Measurements from ENCODE around the gene DMRT1. TPM values are rescaled to one million over a fixed set of nuclear protein-coding genes. Genes with fewer than 3 reads are reported as not detected.

Gene DMRT1
- total RNA-seq, 2 donors from 2014 or later: not detected

DNA sequence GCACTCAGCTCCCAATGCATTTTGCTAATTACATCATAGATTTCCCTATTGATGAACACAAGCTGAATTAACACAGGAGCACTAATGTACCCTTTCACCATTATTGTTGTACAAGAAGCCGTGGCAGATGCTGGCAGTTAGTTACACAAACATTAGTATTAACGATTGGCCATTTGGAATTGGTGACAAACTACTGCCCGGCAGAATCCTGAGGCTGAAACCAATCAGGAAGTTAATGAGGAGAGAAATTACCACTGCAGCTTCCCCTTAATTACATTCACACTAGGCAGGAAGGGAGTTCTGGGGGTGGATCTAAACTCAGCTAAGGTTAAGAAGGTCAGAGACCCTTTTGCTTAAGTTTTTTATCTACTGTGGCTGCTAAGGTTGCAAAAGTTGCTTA, 125.4 kb downstream of the DMRT1 start:
- no peak for DNase-seq (ENCODE audit: low spot score)
- intact Hi-C loops (cut with DNase I): no loop called here

DNA sequence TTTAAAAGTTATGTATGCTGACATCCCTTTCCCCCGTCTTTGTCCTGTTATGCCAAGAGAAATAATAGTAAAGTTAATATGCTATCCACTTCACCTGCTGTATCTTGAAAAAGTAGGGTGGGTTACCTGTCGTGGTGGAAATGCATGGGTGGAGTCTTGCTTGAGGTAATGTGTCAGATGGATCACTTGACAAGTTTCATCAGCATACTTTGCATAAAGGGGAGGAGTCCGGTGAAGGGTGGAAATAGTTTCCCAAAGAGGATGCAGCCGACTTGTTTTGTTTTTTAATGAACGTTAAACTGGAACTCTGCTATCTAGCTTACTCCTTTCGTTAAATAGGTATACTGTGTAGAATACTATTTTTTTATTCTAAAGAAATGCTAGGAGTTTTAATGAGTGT, 125.9 kb downstream of the DMRT1 start:
- intact Hi-C loops (cut with DNase I): no loop called here
- DNase-seq (ENCODE audit: low spot score): no peak

DNA sequence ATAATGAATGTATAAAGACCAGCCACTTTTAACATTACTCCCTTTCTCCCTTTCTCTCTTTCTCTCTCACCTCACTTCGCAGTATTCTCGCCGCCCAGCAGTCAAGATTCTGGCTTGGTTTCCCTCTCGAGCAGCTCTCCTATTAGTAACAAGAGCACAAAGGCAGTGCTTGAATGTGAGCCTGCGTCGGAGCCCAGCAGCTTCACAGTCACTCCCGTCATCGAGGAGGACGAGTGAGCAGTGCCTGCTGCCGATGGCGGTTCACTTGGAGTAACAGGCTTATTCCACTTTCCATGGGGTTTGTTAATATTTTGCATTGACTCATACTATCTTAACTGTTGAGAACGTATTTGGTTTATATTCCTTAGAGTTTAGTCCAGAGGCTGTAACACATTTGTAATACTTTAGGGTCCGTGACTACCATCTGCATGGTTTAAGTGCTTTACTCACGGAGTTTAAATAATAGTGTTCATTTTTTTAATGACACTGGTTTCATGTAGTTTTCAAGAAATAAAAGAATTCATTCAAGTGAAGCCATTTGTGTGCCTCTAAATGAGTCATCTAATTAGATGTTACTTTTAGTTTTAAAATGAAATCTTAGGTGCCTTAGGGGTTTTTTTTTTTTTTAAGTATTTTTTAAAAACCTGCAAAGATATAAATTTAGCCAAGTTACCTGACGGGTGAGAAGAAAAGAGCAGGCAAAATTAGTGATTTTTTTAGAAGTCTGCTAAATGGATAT, 126.6 kb downstream of the DMRT1 start:
- intact Hi-C loops (cut with DNase I): no loop called here
- DNase-seq (ENCODE audit: low spot score): no peak

DNA sequence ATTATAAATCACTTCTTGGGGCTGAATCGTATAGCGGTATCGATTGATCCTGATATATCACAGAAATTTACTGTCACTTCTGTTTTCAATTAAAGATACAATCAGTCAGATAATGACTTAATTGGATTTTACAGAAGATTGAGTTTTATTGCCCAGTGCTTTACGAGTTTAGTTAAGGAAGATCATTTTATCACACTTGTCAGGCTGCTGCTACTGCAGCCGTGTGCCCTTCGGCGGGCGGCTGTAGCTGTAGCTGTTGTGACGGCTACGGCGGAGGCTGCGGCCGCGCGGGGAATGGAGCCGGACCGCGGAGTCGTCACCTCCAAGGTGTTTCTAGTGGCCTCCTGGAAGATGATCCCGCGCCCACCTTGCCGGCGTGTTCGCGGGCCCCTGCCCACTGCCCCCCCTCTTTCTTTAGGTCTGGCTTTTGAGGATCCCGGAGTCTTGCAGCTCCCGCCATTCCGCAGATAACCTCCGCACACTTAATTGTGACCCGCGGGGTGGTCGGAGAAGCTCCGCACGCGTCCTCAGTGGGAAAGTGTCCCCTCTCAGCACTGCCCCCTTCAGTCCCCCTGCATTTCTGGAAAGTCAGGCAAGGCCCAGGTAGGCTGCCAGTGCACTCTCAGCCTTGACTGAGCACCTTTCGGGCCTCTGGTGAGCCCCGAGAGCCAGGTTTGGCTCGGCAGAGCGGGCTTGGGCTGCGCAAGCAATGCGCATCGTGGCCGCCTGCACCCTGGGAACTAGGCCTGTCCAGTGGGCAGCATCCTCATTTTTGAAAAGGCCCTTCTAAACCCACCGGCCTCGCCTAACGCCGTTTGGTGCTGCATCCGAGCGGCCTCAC, 128.0 kb downstream of the DMRT1 start:
- no peak for DNase-seq (ENCODE audit: low spot score)
- intact Hi-C loops (cut with DNase I): no loop called here

DNA sequence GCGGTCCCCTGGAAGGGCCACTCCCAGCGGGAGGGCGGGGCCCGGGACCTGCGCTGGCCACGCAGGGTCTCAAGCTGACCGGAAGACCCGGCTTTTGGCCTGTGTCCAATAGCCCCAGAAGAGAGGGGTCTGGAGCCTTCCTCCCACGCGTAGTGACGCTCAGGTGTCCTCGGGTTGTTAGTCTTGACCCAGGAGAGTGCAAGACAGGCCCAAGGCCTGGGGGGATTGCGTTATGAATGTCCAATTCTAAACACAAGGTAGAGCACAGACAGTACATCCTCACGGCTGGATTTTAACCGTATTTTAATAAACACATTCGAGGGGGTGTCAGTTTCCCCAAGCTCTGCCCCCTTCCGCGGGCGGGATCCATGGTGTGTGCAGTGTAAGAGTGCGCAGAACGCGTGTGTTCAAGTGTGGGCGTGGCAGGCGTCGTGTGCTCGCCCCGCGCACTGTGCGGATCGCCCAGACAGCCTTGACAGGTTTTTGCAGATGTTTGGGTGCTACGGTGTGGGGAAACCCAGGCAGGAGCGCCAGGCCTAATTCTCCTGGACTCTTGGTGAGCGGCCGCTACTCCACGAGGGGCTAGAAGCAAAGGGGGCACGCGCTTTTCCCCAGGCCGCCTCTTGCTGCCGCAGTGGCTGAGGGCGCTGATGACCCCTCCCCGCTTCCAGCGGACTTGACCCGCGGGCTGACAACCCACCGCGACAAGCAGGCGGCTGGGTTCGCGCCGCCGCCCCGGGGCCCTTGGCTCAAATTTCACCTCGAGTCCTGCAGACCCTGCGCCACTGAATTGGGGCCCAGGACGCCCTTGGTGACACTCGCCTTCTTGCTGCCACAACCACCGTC, 128.9 kb downstream of the DMRT1 start:
- intact Hi-C loops (cut with DNase I): no loop called here
- DNase-seq (ENCODE audit: low spot score): no peak

DNA sequence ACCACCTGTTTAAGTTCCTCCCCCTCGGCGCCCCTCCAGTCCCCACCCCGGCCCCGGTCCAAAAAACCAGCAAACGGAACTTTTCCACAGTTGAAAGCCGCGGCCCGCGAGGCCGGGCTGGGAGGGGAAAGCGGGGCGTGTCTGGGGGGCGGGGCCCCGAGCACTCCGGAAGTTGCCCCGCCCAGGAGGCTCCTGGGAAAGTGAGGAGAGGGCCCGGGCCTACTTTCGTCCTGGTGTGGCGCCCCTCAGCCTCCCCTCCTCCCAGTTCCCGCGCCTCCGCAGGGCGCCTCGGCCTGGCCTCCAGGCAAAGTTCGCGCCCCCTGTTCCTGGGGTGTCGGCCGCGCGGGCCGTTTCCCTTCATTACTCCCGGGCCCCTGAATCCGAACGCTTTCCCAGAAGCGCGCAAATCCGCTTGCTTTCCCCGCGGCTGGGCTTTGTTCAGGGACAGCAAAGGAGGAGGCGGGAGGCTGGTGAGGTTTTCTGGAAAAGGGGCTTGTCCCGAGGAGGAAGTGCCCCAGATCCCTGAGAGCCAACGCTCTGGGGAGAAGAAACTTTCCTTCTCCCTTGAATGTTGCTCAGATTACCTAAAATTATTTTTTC, 130.5 kb downstream of the DMRT1 start:
- DNase-seq (ENCODE audit: low spot score): no peak
- intact Hi-C loops (cut with DNase I): no loop called here

DNA sequence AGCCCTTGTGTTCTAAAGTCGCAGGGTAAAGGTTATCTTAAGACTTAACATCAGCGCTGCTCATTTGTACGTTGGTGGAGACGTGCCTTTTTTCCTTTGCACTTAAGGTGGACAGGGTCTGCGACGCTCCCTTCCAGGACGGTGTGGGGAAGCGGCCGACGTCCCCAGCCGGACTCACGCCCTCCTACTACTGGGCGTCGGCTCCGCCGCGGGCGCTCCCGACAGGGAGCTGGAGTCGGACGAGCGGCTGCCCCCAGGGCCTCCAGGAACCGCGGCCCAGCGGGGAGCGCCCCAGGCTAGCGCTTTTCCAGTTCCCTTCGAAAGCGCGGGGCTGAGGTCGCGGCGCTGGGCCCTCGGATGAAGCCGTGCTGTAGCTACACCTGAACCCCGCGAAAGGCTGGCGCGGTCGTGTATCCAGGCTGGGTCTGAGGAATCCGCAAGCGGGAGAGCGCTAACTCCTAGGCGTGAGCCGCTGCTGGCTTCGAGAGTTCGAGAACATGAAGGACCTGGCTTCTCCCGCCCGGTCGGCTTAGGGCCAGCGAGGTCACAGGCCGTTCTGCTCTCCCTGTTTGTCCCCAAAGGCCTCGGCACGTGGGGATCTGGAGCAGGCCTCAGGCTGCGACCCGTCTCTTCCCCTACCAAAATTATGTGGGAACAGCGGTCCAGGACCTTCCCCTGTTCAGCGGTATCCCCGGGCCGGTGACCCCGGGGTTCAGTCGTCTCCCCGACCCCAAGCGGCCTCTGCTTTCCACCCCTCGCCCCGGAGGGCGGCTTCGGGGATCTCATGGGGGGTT, 131.2 kb downstream of the DMRT1 start:
- no peak for DNase-seq (ENCODE audit: low spot score)

DNA sequence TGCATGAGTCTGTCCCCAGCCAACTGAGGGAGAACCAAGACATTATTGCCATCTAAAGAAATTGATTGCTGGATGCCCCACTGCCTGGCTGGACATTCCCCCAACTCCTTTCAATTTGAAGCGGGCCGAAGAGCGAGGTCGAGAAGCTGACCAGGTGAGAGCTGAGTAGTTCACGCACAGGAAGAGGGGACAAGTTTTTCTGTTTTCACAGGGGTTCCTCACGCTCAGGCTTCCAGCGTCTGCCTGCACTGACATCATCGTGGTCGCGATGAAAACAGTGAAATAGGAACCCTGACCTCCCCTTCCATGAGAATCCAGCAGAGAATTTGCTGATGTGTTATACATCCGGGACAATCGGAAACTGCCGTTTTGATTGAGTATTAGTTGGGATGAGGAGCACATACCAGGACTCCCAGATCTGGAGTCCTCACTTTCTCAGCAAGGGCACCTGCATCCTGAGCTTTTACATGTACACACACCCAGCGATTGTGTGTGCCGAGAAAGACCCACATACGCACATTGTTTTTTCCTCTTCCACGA, 131.9 kb downstream of the DMRT1 start:
- intact Hi-C loops (cut with DNase I): no loop called here
- DNase-seq (ENCODE audit: low spot score): no peak

More for the DNA sequence above, 131.2 kb downstream of the DMRT1 start:
- intact Hi-C loops (cut with DNase I): no loop called here

DNA sequence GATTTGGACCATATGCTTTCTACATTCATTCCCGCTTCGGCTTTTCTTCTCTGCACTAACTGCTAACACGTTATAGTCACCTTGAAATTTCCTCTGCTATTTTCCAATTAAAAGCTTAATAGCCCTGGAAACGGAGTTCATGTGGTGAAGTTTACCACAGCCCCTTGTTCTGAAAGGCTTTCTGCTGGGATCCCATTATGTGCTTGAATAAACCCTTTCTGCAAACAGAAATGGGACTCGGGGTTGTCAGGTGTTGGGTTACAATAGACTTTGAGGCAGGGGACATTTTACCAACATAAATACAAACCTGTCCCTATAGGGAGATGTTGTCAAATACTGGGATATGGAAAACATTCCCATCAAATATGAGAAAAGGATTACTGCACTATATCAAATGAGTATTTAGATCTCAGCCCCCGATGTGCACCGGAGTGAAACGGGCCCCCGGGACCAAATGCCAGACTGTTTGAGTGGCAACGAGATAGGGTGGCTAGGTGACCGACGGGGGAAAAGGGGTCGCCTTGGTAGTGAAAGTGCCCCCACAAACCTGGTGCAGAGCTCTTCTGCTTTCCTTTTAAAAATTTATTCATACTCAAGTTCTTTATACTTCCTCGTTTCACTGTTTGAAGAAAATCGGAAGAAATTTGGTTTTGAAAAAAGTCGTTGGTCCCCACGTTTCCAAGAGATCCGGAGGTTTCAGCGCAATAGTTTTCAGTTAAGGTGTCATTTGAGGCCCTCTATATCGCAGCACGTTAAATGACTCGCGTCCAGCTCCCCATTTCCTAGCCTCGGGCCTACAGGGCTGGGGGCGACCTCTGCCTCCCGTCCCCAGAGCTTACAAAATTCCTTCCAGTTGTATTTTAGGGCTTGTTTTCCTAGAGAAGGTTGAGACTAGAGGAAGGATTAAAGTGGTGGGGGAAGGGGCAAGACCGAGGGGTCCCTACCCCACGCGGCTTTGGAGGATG, 132.8 kb downstream of the DMRT1 start:
- intact Hi-C loops (cut with DNase I): no loop called here
- no peak for DNase-seq (ENCODE audit: low spot score)

DNA sequence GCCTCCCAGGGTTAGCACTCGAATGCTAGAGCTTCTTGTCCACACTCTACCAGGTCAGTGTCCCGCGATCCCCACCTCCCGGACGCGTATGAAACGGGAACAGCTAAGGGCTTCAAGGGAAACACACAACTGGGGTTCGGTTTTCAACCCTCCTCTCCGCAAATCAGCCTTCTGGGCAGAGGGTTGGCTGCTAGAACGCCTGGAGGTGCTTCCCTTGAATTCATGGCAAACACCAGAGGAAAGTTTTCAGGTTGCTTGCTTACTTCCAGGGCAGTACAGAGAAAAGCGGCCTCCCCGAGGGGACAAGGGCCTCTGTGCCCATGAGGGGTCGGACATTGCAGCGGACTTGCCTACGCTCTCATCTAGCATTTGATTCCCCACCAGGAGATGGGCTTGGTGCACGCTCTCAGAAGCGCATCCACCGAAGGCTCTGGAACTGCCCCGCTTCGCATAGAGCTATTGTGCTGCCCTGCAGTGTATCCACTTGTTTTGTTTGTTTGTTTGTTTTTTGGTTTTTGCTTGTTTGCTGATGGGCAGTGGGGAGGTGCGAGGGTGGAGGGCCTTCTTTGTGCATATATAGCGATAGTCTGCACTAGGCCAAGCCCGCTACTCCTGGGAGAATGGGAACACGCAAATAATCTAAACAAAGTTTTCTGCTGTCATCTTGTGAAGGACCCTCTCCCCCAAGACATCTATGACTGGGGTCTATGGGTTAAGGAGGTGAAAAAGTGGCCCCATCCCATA, 133.7 kb downstream of the DMRT1 start:
- intact Hi-C loops (cut with DNase I): no loop called here
- DNase-seq (ENCODE audit: low spot score): no peak

DNA sequence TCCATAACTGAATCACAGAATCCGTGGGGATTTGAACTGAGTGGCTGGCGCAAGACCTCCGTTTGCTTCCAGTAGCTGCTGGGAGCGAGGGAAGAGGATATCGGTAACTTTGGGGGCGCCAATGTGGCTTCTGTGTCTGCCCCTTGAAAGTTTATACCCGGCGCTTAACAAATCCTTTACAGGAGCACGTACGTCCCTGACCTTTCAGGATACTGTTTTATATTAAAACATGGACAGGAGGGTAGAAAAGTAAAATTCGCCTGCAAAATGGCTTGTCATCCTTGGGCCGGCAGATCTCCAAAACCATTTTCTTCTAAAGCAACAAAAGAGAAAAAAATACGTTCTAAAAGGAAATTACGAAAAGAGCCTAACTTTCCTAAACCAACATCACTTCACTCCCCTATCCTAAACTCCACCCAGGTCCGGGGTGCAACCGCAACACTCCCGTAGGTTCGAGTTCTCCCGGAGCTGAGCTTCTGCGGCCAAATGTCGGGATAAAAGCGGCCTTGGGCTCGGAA, 134.3 kb downstream of the DMRT1 start:
- DNase-seq (ENCODE audit: low spot score): no peak
- intact Hi-C loops (cut with DNase I): no loop called here

DNA sequence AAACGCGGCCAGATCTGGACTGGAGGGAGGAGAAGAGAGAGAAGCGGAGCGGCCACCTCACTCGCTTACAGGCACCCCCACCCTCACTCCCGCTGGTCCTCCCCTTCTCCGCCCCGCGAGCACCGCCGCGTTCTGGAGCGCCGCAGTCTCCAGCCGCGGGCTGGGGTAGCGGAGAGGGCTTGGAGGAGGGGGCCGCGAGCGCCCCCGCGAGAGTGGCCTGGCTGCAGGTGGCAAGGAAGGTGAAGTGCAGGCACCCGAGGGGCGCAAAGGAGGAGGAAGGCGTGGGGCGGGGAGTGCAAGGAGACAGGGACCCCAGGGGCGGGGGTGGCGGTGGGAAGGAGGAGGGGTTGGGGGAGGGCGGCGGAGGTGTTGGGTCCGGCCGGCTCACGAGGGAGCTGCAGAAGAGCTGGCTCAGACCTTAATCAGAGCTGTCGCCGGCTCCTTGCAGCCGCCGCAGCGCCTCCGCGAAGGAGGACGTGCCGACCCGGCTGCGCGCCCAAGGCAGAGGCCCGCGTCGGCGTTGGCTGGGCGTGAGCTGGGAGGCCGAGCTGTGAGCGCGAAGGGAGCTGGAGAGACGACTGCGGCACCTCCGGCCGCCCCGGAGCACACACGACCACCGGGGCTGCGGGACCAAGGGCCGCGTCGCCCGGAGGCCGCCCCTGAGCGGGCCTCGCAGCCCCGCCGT, 134.9 kb downstream of the DMRT1 start, which contains the start of gene DMRT3:
TSS of gene DMRT3 (plus strand) at position 398 of the 685 bp plus-strand sequence. CDS start 347 bp downstream, outside the sequence.
- no peak for DNase-seq (ENCODE audit: low spot score)
- intact Hi-C loops (cut with DNase I): no loop called here

DNA sequence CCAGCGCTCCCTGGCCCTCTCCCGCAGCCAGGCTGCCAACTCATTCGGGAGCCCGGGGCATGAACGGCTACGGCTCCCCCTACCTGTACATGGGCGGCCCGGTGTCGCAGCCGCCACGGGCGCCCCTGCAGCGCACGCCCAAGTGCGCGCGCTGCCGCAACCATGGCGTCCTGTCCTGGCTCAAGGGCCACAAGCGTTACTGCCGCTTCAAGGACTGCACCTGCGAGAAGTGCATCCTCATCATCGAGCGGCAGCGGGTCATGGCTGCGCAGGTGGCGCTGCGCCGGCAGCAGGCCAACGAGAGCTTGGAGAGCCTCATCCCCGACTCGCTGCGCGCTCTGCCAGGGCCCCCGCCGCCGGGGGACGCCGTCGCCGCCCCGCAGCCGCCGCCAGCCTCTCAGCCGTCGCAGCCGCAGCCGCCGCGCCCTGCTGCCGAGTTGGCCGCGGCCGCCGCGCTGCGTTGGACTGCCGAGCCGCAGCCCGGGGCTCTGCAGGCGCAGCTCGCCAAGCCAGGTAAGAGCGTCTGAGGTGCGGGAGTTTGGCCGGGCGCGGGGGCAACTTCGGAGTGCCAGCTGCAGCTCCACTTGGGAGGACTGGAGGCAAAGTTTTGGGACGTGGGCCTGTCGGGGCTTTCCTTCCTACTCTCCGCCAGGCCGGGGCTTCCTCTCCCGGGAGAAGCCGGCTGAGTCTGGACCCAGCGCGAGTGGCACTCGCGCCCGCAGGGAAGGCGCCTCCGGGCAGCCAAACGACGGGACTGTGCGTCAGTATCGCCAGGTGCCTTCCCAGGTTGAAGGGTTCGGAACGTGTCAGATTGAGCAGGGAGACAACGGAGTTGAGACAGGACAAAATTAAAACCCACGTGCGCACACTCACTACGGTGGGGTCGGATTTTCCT, 135.7 kb downstream of the DMRT1 start:
- intact Hi-C loops (cut with DNase I): no loop called here

DNA sequence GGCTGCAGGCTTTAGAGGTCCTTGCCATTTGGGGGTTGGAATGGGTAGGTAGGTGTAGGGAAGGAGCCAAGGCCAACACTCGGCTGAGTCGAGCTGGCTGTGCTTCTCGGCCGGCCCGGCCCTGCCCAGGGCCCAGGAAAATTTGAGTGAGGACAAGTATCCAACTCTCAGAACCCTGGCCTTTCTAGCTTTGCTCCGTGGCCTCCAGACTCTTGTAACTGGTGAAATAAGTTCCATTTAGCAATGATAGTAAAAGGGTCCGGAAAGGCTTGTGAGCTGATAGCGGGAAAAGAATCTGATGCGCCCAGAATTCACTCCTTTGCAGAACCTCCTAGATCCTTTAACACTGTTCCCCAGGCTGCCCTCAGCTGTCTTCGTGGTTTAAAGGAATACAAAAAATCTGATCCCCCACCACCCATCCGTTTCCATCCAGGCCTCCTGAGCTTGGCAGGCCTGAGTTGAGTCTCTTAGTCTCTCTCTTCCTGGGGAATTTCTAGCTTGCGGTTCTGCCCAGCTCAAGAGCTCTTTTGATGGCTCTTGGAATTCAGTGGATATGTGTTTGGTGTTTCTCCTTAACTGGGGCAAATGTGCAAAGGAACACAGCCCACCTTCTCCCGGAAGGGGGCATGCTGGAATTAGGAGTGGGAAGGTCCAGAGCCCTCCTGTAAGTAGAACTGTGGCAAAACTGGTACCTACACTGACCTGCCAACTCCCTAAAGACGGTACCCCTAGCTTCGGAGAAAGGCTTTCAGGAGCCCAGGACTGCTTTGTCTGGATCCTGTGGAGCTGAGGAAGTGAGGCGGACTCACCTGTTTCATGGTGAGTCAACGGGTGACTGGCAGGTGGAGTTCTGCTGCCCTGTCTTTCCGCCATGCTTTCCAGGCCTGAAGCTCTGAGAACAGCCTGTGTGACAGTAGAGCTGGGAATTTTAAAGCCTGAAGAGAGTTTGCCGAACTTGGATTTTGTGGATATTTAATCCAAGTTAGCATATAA, 136.6 kb downstream of the DMRT1 start:
- no peak for DNase-seq (ENCODE audit: low spot score)
- intact Hi-C loops (cut with DNase I): no loop called here

More for the DNA sequence above, 135.7 kb downstream of the DMRT1 start:
- DNase-seq (ENCODE audit: low spot score): no peak

All from posterior vena cava (tissue), 2 donors.